Fibroblast of mammary gland (primary cell): ENCODE data around the gene CACNA2D1.

Experiments
- DNase-seq: peaks from one replicate; pipeline ENCODE4 v3.0.0-alpha.2; 2010; ENCODE audit warnings: low read depth
- H3K4me3 ChIP-seq: 2 replicates; pipeline ENCODE4 v1.5.1; 2011; ENCODE audit warnings: low read depth, mild to moderate bottlenecking, low read length, moderate library complexity; ENCODE audit not compliant: control insufficient read depth
- CTCF ChIP-seq: conservative IDR thresholded peaks from 2 replicates; pipeline ENCODE4 v1.5.1; 2011; ENCODE audit warnings: low read depth, low read length, inconsistent platforms; ENCODE audit not compliant: control insufficient read depth, insufficient read depth

CACNA2D1 gene

DNA sequence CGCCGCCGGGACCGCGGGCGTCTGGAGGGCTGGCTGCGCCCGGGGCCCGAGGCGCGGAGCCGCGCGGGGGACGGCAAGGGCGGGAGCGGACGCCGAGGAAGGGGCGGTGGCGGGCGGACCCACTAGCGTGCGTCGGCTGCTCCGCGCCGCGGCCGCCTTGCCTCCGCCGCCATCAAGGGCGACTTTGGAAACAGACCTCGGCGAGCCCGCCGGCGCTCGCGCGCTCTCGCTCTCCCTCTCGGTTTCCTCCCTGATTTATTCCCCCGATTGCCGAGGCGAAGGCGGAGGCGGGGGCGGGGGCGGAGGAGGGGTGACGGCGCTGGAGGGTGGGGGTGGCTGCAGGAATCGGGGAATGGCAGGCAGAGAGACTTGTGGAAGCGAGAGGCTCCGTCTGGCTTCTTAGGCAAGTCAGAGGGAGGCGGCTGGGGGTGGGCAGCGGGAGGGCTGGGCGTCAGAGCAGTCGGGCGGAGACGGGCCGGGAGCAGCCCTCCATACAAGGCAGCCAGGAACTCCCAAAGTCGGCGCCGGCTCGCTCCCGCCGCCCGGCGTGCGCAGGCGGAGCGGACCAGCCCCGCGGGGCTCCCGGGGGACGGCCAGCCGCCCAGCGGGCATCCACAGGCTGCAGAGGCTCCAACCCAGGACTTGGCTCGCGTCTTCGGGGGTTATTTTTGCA lies at the start of gene CACNA2D1:
TSS of gene CACNA2D1 (minus strand) at position 231 of the 673 bp plus-strand sequence.
- DNase-seq: peak; percentile 88
- TF ChIP-seq CTCF: no peak
- peak within 1 kb of the TSS; percentile 77 for H3K4me3 ChIP-seq

GRCh38 chr7:82481499-82482097 lies 38.0 kb upstream of the CACNA2D1 start:
- H3K4me3 ChIP-seq: no peak overlapping the region
- TF ChIP-seq CTCF: peak; percentile 85
- DNase-seq: peak; percentile 50

GRCh38 chr7:82477733-82478515 lies 34.3 kb upstream of the CACNA2D1 start:
- DNase-seq: no peak
- TF ChIP-seq CTCF: no peak
- no peak overlapping the region for H3K4me3 ChIP-seq

DNA sequence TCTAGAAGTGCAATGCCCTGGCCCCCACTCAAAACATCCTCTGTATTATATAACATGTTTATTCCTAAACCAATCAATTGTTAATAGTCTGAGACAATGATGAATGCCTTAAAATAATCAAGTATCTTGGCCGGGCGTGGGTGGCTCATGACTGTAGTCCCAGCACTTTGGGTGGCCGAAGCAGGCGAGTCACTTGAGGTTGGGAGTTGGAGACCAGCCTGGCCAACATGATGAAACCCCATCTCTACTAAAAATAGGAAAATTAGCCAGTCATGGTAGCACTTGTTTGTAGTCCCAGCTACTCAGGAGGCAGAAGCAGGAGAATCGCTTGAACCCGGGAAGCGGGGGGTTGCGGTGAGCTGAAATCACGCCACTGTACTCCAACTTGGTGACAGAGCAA lies 29.4 kb upstream of the CACNA2D1 start:
- TF ChIP-seq CTCF: no peak

GRCh38 chr7:82471351-82472020 lies 27.9 kb upstream of the CACNA2D1 start:
- H3K4me3 ChIP-seq: no peak overlapping the region
- DNase-seq: no peak
- no peak for TF ChIP-seq CTCF

More for the DNA sequence above, 29.4 kb upstream of the CACNA2D1 start:
- DNase-seq: peak; percentile 11
- H3K4me3 ChIP-seq: no peak overlapping the region

GRCh38 chr7:82469207-82469606 lies 25.6 kb upstream of the CACNA2D1 start:
- TF ChIP-seq CTCF: no peak
- H3K4me3 ChIP-seq: no peak overlapping the region
- no peak for DNase-seq
